GM10847 (cell line): ENCODE results near the gene SLC19A1.

Experiments
- POLR2A ChIP-seq: IDR thresholded peaks from 2 replicates; pipeline ENCODE4 v1.6.1; 2011; ENCODE audit not compliant: insufficient read length; ENCODE audit errors: extremely low read depth

Gene SLC19A1

GRCh38 chr21:45571641-45572040, 29.4 kb upstream of the SLC19A1 start:
- TF ChIP-seq POLR2A, result no peak

GRCh38 chr21:45570826-45571601, 28.8 kb upstream of the SLC19A1 start:
- TF ChIP-seq POLR2A, result no peak

- no peak for TF ChIP-seq POLR2A
Observed at GRCh38 chr21:45570071-45570470, 27.8 kb upstream of the SLC19A1 start.

- TF ChIP-seq POLR2A, result no peak
Observed at GRCh38 chr21:45568383-45568782, 26.1 kb upstream of the SLC19A1 start.

GRCh38 chr21:45562965-45563364, 20.7 kb upstream of the SLC19A1 start:
- no peak for TF ChIP-seq POLR2A

GRCh38 chr21:45562402-45562801, 20.2 kb upstream of the SLC19A1 start:
- no peak for TF ChIP-seq POLR2A

GRCh38 chr21:45560106-45561021, 18.1 kb upstream of the SLC19A1 start:
- TF ChIP-seq POLR2A, result no peak

GRCh38 chr21:45559216-45560105, 17.2 kb upstream of the SLC19A1 start:
- TF ChIP-seq POLR2A, result no peak

- no peak for TF ChIP-seq POLR2A
Observed at GRCh38 chr21:45558044-45558721, 15.9 kb upstream of the SLC19A1 start.

GRCh38 chr21:45557616-45558043, 15.4 kb upstream of the SLC19A1 start:
- TF ChIP-seq POLR2A, result no peak

GRCh38 chr21:45556645-45557615, 14.7 kb upstream of the SLC19A1 start:
- TF ChIP-seq POLR2A, result no peak

GRCh38 chr21:45556302-45556644, 14.0 kb upstream of the SLC19A1 start:
- TF ChIP-seq POLR2A, result no peak

GRCh38 chr21:45555557-45556301, 13.5 kb upstream of the SLC19A1 start:
- no peak for TF ChIP-seq POLR2A

GRCh38 chr21:45555251-45555556, 13.0 kb upstream of the SLC19A1 start:
- no peak for TF ChIP-seq POLR2A
